Right renal pelvis (tissue), 4 donors: ENCODE data around the gene LGALS7. TPM values are rescaled to one million over a fixed set of nuclear protein-coding genes. Genes with fewer than 3 reads are reported as not detected.

Source experiments
- DNase-seq, 4 donors: peaks; one replicate each; pipeline ENCODE4 v3.0.0-alpha.2; 2013; ENCODE audit warnings: low read depth in 4 of 4, low spot score in 3 of 4, missing footprints in 1 of 4
- polyA plus RNA-seq, 4 donors: library from polyadenylated mRNA; unstranded; fragments of 120-200 nt; gene quantifications; one replicate each; pipeline ENCODE4 v1.2.1, GENCODE V29; 2013; ENCODE audit not compliant: insufficient read length in 4 of 4

LGALS7 gene
- polyA plus RNA-seq, 4 donors: 0.29 to 1.2 (median 0.71) TPM

DNA sequence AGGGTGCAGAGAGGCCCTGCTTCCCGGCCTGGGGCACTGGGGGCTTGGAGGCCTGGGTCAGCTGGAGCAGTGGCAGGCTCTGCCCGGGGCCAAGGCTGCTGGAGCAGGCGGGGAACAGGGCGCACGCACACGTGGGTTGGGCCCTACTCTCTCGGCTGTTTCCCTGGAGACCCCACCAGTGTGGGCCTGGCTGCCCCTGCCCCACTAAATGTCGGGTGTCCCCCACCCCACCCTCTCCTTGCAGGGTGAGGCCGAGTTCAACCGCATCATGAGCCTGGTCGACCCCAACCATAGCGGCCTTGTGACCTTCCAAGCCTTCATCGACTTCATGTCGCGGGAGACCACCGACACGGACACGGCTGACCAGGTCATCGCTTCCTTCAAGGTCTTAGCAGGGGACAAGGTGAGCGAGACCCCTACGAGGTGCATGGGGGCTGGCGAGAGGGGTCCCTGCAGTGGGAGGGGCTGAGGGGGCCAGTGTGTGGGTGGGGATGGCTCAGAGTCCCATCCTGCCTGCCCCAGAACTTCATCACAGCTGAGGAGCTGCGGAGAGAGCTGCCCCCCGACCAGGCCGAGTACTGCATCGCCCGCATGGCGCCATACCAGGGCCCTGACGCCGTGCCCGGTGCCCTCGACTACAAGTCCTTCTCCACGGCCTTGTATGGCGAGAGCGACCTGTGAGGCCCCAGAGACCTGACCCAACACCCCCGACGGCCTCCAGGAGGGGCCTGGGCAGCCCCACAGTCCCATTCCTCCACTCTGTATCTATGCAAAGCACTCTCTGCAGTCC lies 44.4 kb downstream of the LGALS7 start:
- DNase-seq: no peak

DNA sequence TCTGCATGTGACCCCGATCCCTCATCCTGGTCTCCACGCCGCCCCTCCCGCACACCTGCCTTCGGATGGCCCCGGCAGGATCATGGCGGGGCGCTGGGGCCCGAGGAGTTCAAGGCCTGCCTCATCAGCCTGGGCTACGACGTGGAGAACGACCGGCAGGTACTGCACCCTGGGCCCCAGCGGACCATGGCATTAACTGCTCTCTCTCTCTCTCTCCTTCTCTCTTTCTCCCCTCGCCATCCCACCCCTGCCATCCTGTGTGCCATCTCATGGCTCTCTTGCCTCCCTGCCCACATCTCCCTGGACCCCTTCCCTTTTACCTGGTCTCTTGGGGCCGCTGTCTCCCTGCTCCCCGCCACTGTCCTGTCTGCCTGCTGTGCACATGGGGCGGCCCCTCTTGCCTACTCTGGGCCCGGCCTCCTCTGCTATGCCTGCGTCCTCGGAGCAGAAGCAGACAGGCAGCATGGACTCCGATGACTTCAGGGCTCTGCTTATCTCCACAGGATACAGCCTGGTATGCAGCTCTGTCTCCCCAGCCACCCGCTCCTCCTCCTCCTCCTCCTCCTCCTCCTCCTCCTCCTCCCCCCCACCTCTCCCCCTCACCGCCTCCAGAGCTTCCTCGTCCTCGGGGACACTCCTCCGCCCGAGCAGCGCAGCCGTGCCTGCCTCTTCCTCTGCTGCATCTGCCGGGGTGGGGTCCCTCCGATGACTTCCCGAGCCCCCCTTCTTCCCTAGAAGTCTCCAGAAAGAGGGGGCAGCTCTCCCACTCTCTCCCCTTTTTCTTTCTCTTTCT lies 45.3 kb downstream of the LGALS7 start:
- DNase-seq: no peak

DNA sequence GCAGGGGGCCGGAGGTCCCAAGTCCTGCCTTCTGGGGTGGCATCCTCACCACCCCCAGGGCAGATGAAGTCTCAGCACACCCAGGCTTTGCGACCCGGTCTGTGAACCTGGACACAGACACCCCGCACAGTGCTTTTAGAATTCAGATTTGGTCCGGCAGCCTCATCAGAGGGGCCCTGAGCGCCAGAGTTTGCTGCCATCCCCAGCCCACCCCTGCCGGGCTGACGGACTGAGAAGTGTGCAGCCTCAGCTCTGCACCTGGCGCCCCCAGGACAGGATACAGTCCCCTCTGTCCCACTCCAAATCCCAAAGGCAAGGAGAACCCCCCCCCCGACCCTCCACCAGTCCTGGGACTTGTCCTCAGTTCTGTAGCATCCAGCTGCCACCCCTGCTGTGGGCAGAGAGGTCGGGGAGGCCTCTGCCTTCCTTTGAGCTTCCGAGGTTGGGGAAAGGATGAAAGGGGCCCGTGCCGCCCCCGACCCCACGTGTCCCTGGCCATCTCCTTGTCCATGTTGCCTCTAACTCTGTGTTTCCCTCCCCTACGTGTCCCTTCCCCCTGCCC lies 45.9 kb downstream of the LGALS7 start:
- no peak for DNase-seq

DNA sequence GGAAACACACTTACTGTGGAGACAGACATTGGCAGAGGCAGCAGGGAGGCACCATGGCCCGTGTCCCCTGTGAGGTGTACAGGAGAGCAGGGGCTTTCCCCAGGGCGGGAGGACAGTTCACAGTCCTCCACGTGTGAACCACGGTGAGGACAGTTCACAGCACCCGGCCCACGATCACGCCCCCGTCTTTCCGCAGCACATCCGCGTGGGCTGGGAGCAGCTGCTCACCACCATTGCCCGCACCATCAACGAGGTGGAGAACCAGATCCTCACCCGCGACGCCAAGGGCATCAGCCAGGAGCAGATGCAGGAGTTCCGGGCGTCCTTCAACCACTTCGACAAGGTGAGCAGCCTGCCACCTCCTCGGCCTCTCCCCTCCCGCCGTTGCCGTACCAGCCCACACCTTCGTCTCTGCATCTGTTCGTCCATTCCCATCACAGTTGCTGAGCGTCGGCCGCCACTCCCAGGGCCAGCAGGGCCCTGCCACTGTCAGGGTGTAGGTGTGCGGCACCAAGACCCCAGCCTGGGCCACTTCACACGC lies 46.5 kb downstream of the LGALS7 start:
- DNase-seq: no peak

DNA sequence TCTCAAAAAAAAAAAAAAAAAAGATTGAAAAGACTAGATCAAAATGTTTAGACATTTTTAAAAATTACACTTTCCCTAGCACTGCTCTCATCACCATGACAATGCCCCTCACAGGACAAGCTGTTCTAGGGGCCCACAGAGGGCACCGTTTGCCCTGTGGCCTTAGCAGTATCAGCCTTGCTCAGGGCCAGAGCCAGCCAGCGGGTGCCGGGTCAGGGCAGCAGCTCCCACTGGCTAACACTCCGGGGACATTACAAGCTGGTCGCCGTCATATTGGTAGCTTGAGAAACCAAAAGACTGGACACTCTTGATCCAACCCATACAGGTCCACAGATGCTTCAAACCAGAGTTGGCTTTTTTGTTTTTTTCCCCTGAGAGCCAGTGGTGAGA lies 47.0 kb downstream of the LGALS7 start:
- no peak for DNase-seq

DNA sequence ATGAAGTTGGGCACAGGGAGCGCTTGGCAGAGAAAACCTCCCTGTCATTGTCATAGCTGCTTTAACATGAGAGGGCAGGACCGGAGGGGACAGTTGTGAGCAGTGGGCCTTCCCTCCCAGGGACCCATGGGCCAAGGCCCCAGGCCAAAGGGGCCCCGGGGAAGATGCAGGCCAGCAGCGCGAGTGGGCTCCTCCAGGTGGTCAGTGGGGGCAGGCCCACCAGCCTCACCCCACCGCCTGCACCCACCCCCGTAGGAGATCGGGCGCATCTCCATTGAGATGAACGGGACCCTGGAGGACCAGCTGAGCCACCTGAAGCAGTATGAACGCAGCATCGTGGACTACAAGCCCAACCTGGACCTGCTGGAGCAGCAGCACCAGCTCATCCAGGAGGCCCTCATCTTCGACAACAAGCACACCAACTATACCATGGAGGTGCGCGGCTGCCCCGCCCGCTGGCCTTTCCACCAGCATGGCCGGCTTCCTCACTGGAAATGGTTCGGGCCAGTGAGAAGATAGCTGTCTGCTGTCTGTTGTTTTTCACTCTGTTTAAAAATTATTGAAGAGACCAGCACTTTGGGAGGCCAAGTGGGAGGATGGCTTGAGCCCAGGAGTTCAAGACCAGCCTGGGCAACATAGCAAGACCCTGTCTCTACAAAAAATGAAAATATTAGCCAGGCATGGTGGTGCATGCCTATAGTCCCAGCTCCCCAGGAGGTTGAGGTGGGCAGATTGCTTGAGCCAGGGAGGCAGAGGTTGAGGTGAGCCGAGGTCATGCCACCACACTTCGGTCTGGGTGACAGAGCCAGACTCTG lies 47.6 kb downstream of the LGALS7 start:
- DNase-seq: no peak

DNA sequence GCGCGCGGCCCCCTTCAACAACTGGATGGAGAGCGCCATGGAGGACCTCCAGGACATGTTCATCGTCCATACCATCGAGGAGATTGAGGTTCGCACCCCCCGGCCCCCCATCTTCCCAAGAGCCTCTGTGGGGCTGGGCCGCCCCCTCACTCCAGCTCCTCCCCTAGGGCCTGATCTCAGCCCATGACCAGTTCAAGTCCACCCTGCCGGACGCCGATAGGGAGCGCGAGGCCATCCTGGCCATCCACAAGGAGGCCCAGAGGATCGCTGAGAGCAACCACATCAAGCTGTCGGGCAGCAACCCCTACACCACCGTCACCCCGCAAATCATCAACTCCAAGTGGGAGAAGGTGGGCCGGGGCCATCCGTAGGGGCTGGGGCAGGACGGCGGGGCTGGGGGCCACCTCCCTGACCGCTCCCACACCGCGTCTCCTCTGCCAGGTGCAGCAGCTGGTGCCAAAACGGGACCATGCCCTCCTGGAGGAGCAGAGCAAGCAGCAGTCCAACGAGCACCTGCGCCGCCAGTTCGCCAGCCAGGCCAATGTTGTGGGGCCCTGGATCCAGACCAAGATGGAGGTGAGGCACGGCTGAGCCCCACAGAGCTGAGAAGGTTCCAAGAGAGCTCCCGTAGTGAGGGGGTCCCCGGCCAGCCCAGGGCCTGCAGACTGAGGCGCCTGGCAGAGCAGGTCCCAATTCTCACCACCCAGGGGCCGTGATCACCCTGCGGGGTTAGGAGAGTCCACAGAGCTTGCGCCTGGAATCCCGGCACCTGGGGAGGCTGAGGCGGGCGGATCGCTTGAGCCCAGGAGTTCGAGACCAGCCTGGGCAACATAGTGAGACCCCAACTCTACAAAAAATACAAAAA lies 49.1 kb downstream of the LGALS7 start:
- DNase-seq: no peak

DNA sequence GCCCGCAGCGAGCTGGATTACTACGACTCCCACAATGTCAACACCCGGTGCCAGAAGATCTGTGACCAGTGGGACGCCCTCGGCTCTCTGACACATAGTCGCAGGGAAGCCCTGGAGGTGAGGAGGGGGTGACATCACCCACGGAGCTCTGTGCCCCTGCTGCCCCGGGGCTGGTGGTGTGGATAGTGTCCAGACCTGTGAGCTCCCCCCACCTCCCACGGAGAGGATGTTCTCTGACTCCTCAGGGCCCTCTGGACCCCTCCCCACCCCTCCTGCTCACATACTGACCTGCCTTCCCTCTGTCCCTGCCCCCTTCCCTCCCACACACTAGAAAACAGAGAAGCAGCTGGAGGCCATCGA lies 49.7 kb downstream of the LGALS7 start:
- DNase-seq: no peak

DNA sequence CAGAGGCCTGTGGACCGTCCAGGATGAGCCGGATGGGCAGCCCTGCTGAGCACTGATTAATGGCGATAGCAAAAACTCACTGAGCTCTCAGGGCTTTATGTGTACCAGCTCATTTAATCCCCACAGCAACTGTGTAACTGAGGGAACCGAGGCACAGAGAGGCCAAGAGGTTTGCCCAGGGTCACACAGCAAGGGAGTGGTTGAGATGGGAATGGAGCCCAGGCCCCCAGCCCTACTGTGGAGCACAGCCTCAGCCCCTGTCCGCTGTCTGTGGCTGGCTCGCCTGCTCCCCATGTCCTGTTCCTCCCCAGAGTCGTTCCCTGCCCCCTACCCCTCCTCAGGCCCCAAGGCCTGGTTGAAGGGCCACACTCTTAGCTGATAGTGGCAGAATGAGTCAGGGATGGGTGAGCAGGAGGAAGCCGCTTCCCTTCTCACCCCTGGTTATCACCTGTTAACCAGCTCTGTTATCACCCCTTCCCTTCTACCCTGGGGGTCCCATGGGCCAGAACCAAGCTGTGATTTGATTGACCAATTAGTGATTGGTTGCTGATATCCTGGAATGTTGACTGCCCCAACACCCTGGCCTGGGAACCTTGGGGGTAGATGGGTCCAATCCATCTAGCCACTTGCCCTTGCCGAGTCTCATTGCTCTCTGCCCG lies 50.2 kb downstream of the LGALS7 start:
- no peak for DNase-seq

DNA sequence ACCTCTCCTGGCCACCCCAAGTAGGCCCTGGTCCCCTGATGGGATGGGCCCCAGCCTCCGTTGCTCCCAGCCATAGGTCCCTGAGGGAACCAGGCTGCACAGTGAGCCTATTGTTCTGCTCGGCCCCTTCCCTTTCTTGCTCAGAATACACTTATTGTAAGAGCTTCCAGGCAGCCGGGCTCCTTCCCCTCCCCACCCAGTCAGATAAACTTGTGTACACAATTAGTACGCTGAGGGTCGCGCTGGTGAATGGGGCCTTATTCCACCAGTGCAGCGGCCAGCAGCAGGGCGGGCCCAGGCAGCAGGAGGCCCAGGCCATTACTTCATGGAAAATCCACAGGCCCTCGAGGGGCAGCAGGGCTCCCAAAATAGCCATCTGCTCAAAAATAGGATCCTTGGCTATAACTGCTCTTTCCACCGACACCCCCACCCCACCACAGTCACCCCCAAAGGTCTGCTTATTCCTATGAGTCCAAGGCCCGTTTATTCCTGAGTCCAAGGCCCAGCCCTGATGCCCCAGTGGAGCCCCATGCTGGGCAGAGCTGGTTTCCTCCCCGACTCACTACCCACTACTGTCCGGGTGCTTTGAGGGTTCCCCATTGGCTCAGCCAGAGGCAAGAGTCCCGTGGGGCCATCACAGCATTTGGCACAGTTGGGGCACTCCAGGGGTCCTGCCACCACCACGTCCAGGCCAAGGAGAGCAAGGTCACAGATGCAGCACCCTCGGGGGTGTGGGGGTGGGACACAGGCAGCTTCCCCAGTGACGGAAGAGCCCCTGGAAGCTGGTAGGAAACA lies 51.1 kb downstream of the LGALS7 start:
- no peak for DNase-seq

DNA sequence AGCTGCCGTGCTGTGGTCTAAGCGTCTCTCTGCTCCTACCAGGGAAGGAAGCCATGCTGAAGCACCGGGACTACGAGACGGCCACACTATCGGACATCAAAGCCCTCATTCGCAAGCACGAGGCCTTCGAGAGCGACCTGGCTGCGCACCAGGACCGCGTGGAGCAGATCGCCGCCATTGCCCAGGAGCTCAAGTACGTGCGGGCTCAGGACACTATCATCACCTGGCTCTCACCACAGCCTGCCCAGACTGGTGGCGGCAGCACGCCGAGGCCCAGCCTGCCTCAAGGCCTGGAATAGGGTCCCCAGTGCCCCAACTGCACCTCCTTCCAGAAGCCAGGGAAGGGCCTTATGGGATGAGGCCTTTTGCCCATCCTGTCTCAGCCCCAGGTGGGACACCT lies 51.8 kb downstream of the LGALS7 start:
- no peak for DNase-seq

Other genes starting within 250 kb of the LGALS7 start
- 1 to 10 TPM; 2.5 to 4.1 (median 3.5) TPM for gene MAP4K1, start 155.6 kb downstream of the LGALS7 start, polyA plus RNA-seq
- 100 to 1,000 TPM; 307 to 353 (median 328) TPM for gene EIF3K, start 154.3 kb downstream of the LGALS7 start, polyA plus RNA-seq
- gene ACTN4, start 125.9 kb downstream of the LGALS7 start, polyA plus RNA-seq: 100 to 1,000 TPM; 664 to 751 (median 665) TPM
- gene CAPN12, start 29.0 kb downstream of the LGALS7 start, polyA plus RNA-seq: 1 to 10 TPM; 3.3 to 7.6 (median 6.2) TPM
- 1 to 10 TPM in 2 of 4 donors, under 1 TPM in 1, not detected in 1; 0.80 to 2.6 (median 2.1) TPM for gene LGALS7B, start 15.7 kb upstream of the LGALS7 start, polyA plus RNA-seq
- gene LGALS4, start 39.4 kb upstream of the LGALS7 start, polyA plus RNA-seq: 1 to 10 TPM; 1.1 to 2.1 (median 1.5) TPM
- gene ECH1, start 58.3 kb upstream of the LGALS7 start, polyA plus RNA-seq: 100 to 1,000 TPM; 136 to 179 (median 139) TPM
- gene HNRNPL, start 76.5 kb upstream of the LGALS7 start, polyA plus RNA-seq: 100 to 1,000 TPM; 471 to 524 (median 503) TPM
- 1 to 10 TPM; 7.5 to 9.9 (median 8.9) TPM for gene RINL, start 104.8 kb upstream of the LGALS7 start, polyA plus RNA-seq
- gene SIRT2, start 126.1 kb upstream of the LGALS7 start, polyA plus RNA-seq: 10 to 100 TPM; 42.0 to 46.0 (median 43.1) TPM
- gene NFKBIB, start 126.5 kb upstream of the LGALS7 start, polyA plus RNA-seq: 10 to 100 TPM in 1 of 4 donors, 1 to 10 TPM in 3; 8.1 to 11.6 (median 8.8) TPM
- gene CCER2, start 138.7 kb upstream of the LGALS7 start, polyA plus RNA-seq: under 1 TPM; 0.38 to 0.65 (median 0.55) TPM
- 10 to 100 TPM; 35.3 to 52.0 (median 41.6) TPM for gene SARS2, start 157.2 kb upstream of the LGALS7 start, polyA plus RNA-seq
- gene MRPS12, start 157.4 kb upstream of the LGALS7 start, polyA plus RNA-seq: 10 to 100 TPM; 19.8 to 31.7 (median 23.5) TPM
- 10 to 100 TPM; 60.5 to 76.1 (median 65.7) TPM for gene FBXO17, start 202.2 kb upstream of the LGALS7 start, polyA plus RNA-seq